Right ventricle myocardium superior (tissue), 1 donor: ENCODE data around the gene SLC16A10. TPM values are rescaled to one million over a fixed set of nuclear protein-coding genes. Genes with fewer than 3 reads are reported as not detected.
"Not testable (repeated sequence)": the region's sequence is repeated elsewhere in the genome, so short reads cannot be mapped to it uniquely, and the experiment has no call there.

ENCODE experiments used
- ATAC-seq: fragments of 200-7000 bp; cut with Tn5 transposase; one replicate; pipeline ENCODE4 v1.9.1; 2020; ENCODE audit warnings: mild to moderate bottlenecking; ENCODE audit not compliant: poor library complexity
- DNase-seq: peaks from one replicate; pipeline ENCODE4 v3.0.0-alpha.2; 2020
- intact Hi-C: fragments of 100-400 bp; cut with DNase I; formaldehyde crosslinking; loops from one replicate; pipeline ENCODE4 v1.11.2; 2022
- total RNA-seq: library from RNA; stranded (reverse); fragmentation: NEBNext Ultra II Directional; extraction: Animal tissue kit (Norgen Biotek cat#: 25700); gene quantifications from one replicate; pipeline ENCODE4 v1.2.1, GENCODE V29; 2021
- donor health status: DM: no; HTN: yes; CAD: no; lungs with severe emphysema.

SLC16A10 gene
- total RNA-seq, 1 donor from 2014 or later, result 8.6 TPM

DNA sequence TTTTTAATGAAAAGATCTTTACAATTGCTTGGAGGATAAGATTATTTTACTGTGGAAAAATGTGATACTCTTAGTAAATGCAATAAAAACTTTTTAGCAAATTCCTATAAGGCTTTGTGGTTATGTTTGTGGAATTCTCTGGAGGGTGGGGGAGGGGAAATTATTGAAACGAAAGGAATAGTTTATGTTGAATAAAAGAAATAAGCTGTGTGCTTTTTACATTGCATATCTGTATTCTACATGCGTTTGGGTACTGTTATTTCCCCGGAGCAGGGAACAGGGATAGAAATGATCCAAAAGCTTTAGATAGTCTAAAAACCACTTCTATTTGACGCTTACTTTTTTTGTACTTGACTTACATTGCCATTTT is 143.8 kb downstream of the SLC16A10 start:
- ATAC-seq, result no peak
- no peak for DNase-seq
- intact Hi-C loops, result no loop called here

DNA sequence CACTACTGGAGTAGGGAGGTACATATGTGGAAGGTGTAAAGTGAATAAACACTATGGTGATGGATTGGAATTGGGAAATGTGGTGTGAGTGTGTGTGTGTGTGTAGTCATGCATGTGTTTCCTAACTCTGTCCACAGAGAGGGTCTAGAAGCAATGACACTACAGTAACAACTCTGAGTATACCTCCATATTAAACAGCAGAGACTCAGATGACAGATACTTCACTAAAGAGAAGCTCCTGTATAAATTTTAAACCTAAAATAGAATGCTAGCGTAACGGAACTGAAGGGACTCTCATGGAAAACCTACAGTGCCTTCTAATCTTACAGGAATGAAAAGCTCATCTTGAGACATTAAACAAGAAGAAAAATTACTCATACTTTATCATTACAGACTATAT is 150.5 kb downstream of the SLC16A10 start:
- no peak for ATAC-seq
- intact Hi-C loops, result no loop called here
- no peak for DNase-seq

DNA sequence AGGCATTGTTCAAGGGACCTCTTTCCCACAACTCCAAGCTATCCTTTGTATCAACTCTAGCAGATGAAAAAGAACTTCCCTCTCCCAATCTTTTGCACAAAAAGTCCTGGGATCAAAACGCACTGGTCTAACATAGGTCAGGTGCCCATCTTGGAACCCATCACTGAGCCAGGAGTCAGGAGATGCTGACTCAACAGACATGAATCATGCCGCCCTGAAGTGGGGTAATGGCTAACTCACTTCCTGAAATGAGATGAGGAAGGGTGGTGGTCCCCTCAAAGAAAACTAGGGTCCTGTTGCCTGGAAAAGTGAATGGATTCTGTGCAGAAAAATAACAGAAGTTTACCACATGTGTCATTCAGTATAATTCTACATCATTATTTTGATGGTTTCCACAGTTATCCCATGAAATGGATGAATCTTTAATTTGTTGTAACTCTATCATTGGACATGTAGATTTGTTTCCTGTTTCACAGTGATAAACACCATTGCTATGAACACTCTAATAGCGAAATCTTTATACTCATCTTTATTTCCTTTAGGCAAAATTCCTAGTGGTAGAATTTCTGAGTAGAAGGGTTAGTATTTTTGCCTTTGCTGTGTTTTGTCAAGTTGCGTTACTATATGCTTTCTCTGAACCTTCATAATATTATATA is 151.3 kb downstream of the SLC16A10 start:
- no peak for ATAC-seq
- no peak for DNase-seq
- intact Hi-C loops, result no loop called here

DNA sequence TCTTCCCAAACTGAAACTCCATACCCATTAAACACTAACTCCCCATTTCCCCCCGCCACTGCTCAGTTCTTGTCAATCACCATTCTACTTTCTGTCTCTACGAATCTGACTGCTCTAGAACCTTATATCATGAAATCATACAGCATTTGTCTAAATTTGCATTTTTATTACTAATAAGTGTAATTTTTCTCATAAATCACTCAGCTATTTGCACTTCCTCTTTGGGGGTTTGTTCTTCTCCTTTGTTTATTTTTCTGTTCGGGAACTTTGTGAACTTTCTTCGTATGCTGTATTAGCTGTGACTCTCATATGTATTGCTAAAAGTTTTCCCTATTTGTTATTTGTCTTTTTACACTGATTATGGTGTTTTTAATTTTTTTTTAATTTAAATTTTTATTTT is 152.2 kb downstream of the SLC16A10 start:
- intact Hi-C loops, result no loop called here
- no peak for DNase-seq
- ATAC-seq, result no peak

DNA sequence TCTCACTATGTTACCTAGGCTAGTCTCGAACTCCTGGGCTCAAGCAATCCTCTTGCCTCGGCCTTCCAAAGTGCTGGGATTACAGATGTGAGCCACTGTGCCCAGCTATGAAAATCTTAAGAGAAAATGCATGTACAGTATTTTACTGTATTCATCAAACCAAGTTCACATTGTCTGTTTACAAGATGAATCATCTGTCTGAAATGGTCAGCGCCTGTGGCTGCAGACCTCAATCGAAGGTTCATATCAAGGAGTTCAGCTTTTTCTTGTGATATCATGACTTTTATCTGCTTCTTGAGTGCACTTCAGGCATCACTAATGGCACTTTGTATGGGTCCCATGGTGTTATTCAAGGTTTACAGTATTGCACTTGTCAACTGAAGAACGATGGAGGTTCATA is 155.1 kb downstream of the SLC16A10 start:
- no peak for ATAC-seq
- intact Hi-C loops, result no loop called here
- DNase-seq, result no peak

DNA sequence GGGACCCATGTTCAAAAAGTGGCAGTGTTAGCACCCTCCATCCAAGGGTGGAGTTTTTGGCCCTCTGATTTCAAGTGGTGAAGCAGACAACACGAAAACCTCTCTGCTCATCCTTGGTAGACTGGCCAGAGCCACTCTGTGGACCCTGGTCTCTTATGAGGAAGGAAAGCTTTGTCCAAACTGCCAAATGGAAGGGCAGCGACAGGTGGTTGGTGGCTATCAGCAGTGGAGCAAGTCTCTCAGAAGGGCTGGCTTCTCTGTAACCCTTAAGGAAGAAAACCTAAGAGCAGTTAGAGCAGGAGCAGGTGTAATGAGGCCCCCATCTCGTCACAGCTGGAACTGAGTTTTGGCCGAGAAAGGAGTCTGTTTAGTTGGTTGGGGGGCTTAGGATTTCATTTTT is 155.8 kb downstream of the SLC16A10 start:
- DNase-seq (no peak), ATAC-seq (no peak)
- intact Hi-C loops, result no loop called here

DNA sequence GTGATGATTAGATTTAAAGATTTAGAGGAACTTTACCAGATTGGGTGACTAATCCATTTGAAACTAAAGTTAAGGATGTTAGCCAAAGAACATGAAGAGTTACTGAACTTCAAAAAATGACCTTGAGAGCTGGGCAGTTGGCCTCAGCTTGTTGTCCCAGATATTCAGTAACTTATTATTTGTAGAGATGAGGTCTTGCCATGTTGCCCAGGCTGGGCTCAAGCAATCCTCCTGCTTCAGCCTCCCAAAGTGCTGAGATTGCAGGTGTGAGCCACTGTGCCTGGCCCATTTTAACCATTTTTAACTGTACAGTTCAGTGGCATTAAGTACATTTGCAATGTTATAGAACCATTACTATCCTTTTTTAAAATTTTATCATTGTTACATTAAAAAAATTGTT is 161.5 kb downstream of the SLC16A10 start:
- intact Hi-C loops, result no loop called here
- DNase-seq (no peak), ATAC-seq (no peak)

DNA sequence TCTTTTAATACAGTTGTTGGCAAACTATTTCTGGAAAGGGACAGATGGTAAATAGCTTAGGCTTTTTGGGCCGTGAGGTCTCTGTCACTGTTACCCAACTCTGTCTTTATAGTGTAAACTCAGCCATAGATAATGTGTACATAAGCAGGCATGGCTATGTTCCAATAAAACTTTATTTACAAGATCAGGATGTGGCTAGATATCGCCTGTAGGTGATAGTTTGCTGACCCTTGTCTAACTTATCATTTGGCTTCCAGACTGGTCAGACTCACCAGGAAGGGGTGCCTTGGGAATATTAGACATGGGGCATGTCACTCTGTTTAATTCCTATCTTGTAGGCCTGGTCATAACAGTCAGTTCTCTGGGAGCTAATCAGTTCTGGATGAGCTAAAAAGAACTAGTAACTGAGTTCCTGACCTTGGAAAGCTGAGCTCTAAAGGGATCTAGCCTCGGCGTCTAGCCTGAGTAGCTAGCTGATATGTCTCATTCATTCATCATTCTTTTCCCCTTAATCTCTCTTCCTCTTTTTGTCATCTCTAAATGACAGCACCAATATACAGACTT is 163.6 kb downstream of the SLC16A10 start:
- DNase-seq, result no peak
- ATAC-seq, result peak; percentile 12
- intact Hi-C loops, result no loop called here

DNA sequence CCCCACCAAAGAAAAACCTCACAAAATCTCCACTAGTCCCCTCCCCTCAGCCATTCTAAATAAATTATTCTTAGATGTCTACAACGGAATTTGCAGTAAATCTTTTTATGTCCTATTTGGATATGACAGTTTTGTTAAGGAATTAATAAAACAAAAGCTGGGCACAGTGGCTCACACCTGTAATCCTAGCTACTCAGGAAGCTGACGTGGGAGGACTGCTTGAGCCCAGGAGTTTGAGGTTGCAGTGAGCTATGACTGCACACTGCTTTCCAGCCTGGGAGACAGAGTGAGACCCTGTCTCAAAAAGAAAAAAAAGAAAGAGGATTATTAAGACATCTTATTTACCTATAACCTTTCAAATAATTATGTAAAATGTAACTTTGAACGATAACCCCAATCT is 165.4 kb downstream of the SLC16A10 start:
- DNase-seq, result no peak
- ATAC-seq, result no peak
- intact Hi-C loops, result no loop called here

DNA sequence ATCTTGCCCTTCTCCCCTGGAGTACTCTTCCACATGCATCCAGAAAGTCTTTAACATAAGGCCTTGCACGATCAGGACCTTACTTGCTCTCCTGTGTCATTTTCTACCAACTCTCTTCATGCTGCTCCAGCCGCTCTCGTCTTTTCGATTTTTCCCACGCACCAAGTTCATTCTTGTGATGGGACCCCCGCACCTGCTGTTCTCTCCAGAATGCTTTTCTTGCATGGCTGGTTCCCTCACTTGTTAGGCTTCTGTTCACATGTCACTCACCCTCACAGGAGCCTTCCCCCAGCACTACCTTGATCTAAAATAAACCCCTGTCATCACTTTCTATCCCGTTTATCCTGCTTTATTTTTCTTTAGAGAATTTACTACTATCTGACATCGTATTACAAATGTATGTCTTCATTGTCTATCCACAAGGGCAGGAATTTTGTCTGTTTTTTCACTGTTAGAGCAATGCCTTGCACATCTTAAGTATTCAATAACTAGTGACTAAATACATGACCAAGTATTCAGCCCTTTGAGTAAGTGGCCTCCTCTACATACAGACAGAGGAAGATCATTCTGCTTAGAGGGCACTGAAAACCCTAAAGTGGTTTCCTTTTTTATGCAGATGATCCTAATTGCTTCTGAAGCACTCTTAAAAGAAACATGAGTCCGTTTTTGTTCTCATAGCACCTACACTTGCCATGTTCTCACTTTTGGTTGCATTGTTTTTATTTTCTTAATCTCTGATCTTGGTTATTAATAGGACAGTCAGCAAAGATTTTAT is 166.9 kb downstream of the SLC16A10 start:
- intact Hi-C loops, result no loop called here
- DNase-seq, result no peak
- ATAC-seq, result no peak

DNA sequence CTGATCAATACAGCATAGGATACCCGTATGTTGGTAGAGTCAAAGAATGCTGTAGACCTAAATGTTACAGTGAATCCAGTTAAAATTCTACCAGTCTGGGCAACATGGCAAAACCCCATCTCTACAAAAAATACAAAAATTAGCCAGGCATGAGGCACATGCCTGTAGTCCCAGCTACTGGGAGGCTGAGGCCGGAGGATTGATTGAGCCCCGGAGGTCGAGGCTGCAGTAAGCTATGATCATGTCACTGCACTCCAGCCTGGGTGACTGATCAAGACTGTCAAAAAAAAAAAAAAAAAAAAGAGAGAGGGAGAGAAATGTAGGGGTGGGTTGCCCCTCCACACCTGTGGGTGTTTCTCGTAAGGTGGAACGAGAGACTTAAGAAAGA is 167.5 kb downstream of the SLC16A10 start:
- ATAC-seq (no peak), DNase-seq (no peak)
- intact Hi-C loops, result no loop called here

DNA sequence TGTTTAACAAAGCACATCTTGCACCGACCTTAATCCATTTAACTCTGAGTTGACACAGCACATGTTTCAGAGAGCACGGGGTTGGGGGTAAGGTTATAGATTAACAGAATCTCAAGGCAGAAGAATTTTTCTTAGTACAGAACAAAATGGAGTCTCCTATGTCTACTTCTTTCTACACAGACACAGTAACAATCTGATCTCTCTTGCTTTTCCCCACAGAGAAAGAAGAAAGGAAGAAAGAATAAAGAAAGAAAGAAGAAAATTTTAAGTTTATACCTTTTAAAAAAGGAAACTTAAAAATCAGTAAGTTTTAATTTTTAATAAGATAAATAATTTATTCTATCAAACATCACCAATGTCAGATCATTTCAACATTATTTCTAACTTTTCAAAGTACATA is 168.5 kb downstream of the SLC16A10 start:
- ATAC-seq, DNase-seq, intact Hi-C loops: not testable (repeated sequence)

DNA sequence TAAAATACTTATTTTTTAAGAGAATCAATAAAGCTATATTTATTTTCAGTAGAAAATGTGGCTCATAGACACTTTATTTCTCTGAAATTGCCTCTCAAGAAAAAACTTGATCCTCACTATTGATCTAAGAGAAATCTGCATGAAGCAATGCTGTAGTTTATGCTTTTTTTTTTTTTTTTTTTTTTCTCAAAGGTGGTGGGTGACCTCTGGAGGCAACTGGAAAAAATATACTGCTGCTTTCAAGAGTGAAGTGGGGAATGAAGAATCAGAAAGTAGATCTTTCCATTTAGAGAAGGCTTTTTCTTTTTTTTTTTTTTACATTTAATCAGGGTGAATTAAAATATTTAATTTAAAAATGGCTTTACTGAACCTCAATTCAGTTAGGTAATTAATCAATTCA is 169.3 kb downstream of the SLC16A10 start:
- intact Hi-C loops, result no loop called here
- no peak for DNase-seq
- no peak for ATAC-seq

DNA sequence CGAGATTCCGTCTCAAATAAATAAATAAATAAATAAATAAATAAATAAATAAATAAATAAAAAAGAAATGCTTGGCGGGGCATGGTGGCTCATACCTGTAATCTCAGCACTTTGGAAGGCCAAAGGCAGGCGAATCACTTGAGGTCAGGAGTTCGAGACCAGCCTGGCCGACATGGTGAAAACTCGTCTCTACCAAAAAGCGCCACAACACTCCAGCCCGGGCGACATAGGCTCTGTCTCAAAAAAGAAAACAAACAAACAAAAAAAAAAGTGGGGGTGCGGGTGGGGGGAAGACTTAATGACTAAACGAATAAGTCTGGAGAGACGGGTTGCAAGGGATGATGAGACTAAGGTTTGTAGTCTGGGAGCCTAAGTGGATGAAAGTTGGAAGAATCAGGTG is 170.7 kb downstream of the SLC16A10 start:
- no peak for ATAC-seq
- intact Hi-C loops, result no loop called here
- no peak for DNase-seq

DNA sequence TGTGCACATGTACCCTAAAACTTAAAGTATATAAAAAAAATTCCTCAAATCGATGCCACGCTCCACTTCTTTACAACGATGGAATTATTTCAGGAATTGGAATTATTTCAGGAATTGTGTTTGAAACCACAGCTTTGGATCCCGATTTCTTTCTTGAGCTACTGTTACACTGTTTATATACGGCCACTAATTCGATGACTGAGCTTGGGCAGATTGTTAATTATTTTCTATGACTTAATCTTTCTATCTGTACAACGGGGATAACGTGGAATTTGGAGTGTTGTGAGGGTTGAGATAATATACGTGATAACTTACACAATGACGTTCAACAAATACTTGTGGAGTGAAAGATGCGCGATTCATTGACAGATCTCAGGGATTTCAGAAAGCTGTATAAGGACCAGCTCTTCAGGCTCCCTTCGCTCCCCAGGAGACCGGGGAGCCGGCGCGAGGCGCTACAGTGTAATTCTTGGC is 171.3 kb downstream of the SLC16A10 start:
- DNase-seq (no peak), ATAC-seq (no peak)
- intact Hi-C loops, result no loop called here

DNA sequence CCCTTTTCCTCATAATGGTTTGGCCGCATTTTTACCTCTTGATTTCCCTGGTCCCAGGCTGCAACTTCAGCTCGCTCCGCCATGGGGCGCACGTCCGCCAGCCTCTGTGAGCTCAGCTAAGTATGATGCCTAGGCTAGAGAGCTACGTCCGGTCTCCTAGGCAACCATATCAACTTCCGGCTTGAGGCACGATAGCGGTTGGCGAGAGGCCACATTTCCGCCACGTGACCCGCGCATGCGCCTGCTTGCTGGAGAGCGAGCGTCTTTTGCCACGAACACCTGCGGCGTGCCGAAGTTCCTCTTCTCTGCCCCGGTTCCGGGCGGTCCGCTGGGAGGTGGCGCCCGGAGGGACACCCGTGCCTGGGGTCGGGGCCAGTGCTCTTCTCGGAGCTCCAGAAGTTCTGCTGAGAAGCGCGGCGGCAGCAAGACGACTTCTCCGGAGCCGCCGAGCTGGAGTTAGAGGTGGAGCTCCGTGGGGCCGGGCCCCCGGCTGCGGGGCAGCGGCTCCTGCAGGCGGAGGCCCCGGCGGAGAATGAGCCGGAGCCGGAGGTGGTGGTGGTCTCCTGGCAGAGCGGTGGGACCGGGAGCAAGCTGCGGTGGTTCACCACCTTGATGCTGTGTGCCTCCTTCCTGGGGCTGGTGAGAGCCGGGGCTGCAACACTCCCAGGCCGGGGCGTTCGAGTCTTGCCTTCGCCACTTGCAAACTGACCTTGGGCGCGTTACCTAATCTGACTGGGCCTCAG is 172.0 kb downstream of the SLC16A10 start:
- ATAC-seq (peak; percentile 99), DNase-seq (peak; percentile 99)
- intact Hi-C loops, result no loop called here

DNA sequence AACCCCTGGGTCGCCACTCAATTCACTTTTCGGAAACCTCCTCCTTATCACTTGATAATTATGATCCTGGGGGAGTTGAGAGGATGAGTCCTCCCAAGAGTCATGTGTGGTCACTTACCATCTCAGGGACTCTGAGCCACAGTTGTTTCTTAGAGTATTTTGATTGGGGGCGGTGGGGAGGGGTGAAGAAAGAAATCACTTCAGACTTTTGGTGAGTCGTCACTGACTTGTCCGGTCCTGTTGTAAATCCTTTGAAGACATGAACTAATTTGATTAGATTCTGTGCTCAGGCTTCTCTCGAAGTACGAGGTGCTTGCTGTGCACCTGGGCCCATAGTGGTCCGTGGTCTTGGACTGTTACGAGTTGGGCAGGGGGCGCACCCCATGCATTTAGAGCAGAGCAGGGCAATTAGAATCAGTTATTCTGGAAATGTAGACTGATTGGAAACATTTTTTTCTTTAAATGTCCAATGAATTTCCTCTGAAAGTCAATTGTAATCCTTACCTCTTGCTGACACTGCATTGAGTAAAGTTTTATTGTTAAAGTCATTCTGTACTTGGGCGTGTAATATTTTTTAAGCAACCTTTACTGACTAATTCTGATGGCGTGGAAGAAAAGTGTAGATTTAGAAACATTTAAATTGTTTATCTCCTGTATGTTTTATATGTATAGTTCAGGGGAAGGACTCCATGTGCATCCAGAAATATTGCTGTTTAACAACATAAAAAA is 173.4 kb downstream of the SLC16A10 start:
- DNase-seq (no peak), ATAC-seq (no peak)
- intact Hi-C loops, result no loop called here

DNA sequence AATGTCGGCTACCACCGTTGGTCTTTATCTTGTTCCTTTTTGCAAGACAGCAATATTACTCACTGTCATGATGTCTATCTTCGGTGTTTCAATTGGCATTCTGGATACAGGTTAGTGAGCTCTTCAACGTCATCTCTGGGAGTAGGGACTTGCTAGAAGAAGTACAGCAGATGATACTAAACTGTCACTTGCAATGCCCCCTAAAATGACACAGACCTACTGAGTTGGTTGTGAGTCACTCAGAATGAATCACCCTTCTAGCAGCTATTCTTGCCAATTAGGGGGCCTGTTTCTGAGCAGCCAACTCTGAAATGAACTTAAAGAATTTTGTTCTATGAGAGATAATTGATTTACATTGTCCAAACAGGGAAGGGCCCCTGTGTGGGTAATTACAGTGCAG is 176.5 kb downstream of the SLC16A10 start:
- intact Hi-C loops, result no loop called here
- ATAC-seq (no peak), DNase-seq (no peak)

DNA sequence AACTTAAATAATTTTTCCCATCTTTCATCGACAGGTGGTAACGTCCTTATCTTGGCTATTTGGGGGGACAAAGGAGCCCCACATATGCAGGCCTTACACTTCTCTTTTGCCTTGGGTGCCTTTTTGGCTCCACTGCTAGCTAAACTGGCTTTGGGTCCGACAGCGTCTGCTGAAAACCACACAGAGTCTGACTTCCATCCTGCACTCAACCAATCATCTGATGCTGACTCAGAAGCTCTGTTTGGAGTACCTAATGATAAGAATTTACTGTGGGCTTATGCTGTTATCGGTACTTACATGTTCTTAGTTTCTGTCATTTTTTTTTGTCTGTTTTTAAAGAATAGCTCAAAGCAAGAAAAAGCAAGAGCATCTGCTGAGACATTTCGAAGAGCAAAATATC is 178.5 kb downstream of the SLC16A10 start:
- ATAC-seq, result no peak
- intact Hi-C loops, result no loop called here
- DNase-seq, result no peak
